ENCODE data around the gene HERPUD1. TPM values are rescaled to one million over a fixed set of nuclear protein-coding genes. Genes with fewer than 3 reads are reported as not detected.
"Not testable (repeated sequence)": the region's sequence is repeated elsewhere in the genome, so short reads cannot be mapped to it uniquely, and the experiment has no call there.

Gene HERPUD1
- total and polyA plus RNA-seq, 4 donors = 57.8 to 219 (median 118) TPM

DNA sequence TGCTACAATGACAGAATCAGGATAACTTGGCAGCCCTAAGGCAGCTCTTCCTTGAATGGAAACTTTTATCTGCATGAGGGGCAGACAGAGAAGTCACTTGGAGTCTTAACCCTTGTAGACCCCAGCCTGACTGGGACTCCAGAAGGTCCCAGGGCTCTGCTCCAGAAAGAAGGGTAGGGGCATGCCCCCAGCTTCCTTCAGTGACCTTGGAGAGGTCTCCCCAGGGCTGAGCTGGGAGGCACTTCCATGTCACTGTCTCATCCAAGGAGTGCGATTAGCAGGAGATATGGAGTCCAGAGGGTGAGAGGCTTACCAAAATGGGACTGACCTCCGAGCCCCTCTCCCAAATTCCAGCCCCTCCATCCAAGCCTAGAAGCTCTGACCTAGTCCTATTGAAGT lies 54.0 kb downstream of the HERPUD1 start:
- no peak overlapping the region for H3K4me3 ChIP-seq (ENCODE audit: low read depth in 1 of 3, low read length in 3 of 3)
- H3K9ac ChIP-seq (ENCODE audit: low read depth in 1 of 2, low read length in 2 of 2) = no peak overlapping the region
- H3K27ac ChIP-seq (ENCODE audit: low read depth in 1 of 2, low read length in 2 of 2) = no peak overlapping the region
- TF ChIP-seq RAD21 (IDR thresholded peaks at IDR 0.05) (no peak), MAX (IDR thresholded peaks at IDR 0.05) (no peak), FOXA1 (IDR thresholded peaks at IDR 0.05) (no peak), ZBTB33 (IDR thresholded peaks at IDR 0.05) (no peak), REST (IDR thresholded peaks at IDR 0.05) (no peak), HNF4G (IDR thresholded peaks at IDR 0.05) (no peak), RXRA (IDR thresholded peaks at IDR 0.05) (no peak), YY1 (IDR thresholded peaks at IDR 0.05) (no peak), SP1 (IDR thresholded peaks at IDR 0.05) (no peak), EGR1 (IDR thresholded peaks at IDR 0.05; ENCODE audit: low read depth in 2 of 2) (no peak), GABPA (IDR thresholded peaks at IDR 0.05 in 1 of 2, conservative IDR thresholded peaks at IDR 0.05 in 1 of 2) (no peak)
- TF ChIP-seq, protein P1, sequence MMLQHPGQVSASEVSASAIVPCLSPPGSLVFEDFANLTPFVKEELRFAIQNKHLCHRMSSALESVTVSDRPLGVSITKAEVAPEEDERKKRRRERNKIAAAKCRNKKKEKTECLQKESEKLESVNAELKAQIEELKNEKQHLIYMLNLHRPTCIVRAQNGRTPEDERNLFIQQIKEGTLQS (IDR thresholded peaks at IDR 0.05) = no peak
- no peak for DNase-seq (ENCODE audit: low spot score)
- 92% methylated on average over 2 of the region's 2 CpGs for WGBS
- peaks cover 4 to 21% (median 14%) of the 10 kb centered on the region in 4 donors for H3K4me1 ChIP-seq (ENCODE audit: control insufficient read depth in 4 of 4, insufficient read depth in 4 of 4, low read length in 3 of 4)
- no peaks in the 10 kb centered on the region for H3K36me3 ChIP-seq (ENCODE audit: control insufficient read depth in 4 of 4, insufficient read depth in 3 of 4, low read depth in 1 of 4, low read length in 3 of 4)
- H3K27me3 ChIP-seq (ENCODE audit: control insufficient read depth in 4 of 4, insufficient read depth in 4 of 4, low read length in 3 of 4) = no peaks in the 10 kb centered on the region
- H3K9me3 ChIP-seq (ENCODE audit: control insufficient read depth in 4 of 4, low read length in 3 of 4) = no peaks in the 10 kb centered on the region

GRCh38 chr16:56986361-56986760 lies 54.4 kb downstream of the HERPUD1 start:
- TF ChIP-seq FOXA1 (IDR thresholded peaks at IDR 0.05) (no peak), RAD21 (IDR thresholded peaks at IDR 0.05) (no peak), REST (IDR thresholded peaks at IDR 0.05) (no peak), GABPA (IDR thresholded peaks at IDR 0.05 in 1 of 2, conservative IDR thresholded peaks at IDR 0.05 in 1 of 2) (no peak)
- TF ChIP-seq, protein P1 (IDR thresholded peaks at IDR 0.05) = no peak
- no peak overlapping the region for H3K9ac ChIP-seq (ENCODE audit: low read depth in 1 of 2, low read length in 2 of 2)

DNA sequence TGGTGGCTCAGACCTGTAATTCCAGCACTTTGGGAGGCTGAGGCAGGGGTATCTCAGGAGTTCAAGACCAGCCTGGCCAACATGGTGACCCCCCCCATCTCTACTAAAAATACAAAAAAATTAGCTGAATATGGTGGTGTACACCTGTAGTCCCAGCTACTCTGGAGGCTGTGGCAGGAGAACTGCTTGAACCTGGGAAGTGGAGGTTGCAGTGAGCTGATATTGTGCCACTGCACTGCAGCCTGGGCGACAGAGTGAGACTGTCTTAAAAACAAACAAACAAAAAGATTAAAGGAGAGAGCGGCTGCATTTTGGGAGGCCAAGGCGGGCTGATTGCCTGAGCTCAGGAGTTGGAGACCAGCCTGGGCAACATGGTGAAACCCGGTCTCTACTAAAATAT lies 55.0 kb downstream of the HERPUD1 start:
- not testable (repeated sequence) for DNase-seq (ENCODE audit: low spot score); H3K27ac ChIP-seq (ENCODE audit: low read depth in 1 of 2, low read length in 2 of 2); H3K4me3 ChIP-seq (ENCODE audit: low read depth in 1 of 3, low read length in 3 of 3); H3K9me3 ChIP-seq (ENCODE audit: control insufficient read depth in 4 of 4, low read length in 3 of 4); H3K36me3 ChIP-seq (ENCODE audit: control insufficient read depth in 4 of 4, insufficient read depth in 3 of 4, low read depth in 1 of 4, low read length in 3 of 4); H3K27me3 ChIP-seq (ENCODE audit: control insufficient read depth in 4 of 4, insufficient read depth in 4 of 4, low read length in 3 of 4); H3K9ac ChIP-seq (ENCODE audit: low read depth in 1 of 2, low read length in 2 of 2)
- 91% methylated on average over 4 of the region's 4 CpGs for WGBS
- peaks cover 4 to 21% (median 14%) of the 10 kb centered on the region in 4 donors for H3K4me1 ChIP-seq (ENCODE audit: control insufficient read depth in 4 of 4, insufficient read depth in 4 of 4, low read length in 3 of 4)

More at GRCh38 chr16:56986361-56986760, 54.4 kb downstream of the HERPUD1 start:
- Histone ChIP-seq H3K4me3 (ENCODE audit: low read depth in 1 of 3, low read length in 3 of 3) (no peak overlapping the region), H3K27ac (ENCODE audit: low read depth in 1 of 2, low read length in 2 of 2) (no peak overlapping the region), H3K4me1 (ENCODE audit: control insufficient read depth in 4 of 4, insufficient read depth in 4 of 4, low read length in 3 of 4) (peaks cover 4 to 21% (median 14%) of the 10 kb centered on the region in 4 donors), H3K36me3 (ENCODE audit: control insufficient read depth in 4 of 4, insufficient read depth in 3 of 4, low read depth in 1 of 4, low read length in 3 of 4) (no peaks in the 10 kb centered on the region), H3K9me3 (ENCODE audit: control insufficient read depth in 4 of 4, low read length in 3 of 4) (no peaks in the 10 kb centered on the region), H3K27me3 (ENCODE audit: control insufficient read depth in 4 of 4, insufficient read depth in 4 of 4, low read length in 3 of 4) (no peaks in the 10 kb centered on the region)
- 79% methylated on average over 1 of the region's 1 CpG for WGBS
- DNase-seq (ENCODE audit: low spot score) = no peak
